BE2C (cell line): ENCODE measurements around the gene RAB31.

Experiments
- DNase-seq: peaks from one replicate; pipeline ENCODE4 v3.0.0-alpha.2; 2020
- H3K27me3 ChIP-seq: fragments of 250-450 bp; sonication (Bioruptor Pico); 2 replicates; pipeline ENCODE4 v1.5.1; 2020; ENCODE audit warnings: mild to moderate bottlenecking
- H3K36me3 ChIP-seq: fragments of 250-450 bp; sonication (Bioruptor Pico); 2 replicates; pipeline ENCODE4 v1.5.1; 2020; ENCODE audit warnings: mild to moderate bottlenecking
- H3K4me1 ChIP-seq: fragments of 250-450 bp; sonication (Bioruptor Pico); 2 replicates; pipeline ENCODE4 v1.5.1; 2020
- H3K4me3 ChIP-seq: 2 replicates; pipeline ENCODE4 v1.5.1; 2011; ENCODE audit warnings: low read depth, low read length
- H3K9me3 ChIP-seq: fragments of 250-450 bp; sonication (Bioruptor Pico); 2 replicates; pipeline ENCODE4 v1.5.1; 2020
- TF ChIP-seq, protein P1 (sequence below): IDR thresholded peaks from 2 replicates; pipeline ENCODE4 v1.5.1; 2012; ENCODE audit warnings: mild to moderate bottlenecking, low read depth, low read length

RAB31 gene

DNA sequence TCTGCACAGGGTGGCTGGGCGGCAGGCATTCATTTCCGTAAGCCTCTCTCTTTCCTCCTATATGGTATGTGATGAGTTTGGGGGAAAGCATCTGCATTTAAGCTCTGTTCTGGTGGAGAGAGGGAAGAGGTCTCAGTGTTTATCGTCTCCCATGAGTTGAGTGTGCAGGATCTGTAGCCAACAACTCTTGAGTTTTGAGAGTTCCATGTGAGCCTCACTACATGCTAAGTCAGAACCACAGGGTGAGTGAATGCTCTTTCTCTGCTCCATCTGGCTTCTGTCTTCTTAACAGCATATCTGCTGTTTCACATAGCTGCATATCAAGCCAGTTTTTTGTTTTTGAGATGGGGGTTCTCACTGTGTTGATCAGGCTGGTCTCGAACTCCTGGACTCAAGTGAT lies 22.7 kb downstream of the RAB31 start:
- no peak for DNase-seq
- TF ChIP-seq, protein P1, sequence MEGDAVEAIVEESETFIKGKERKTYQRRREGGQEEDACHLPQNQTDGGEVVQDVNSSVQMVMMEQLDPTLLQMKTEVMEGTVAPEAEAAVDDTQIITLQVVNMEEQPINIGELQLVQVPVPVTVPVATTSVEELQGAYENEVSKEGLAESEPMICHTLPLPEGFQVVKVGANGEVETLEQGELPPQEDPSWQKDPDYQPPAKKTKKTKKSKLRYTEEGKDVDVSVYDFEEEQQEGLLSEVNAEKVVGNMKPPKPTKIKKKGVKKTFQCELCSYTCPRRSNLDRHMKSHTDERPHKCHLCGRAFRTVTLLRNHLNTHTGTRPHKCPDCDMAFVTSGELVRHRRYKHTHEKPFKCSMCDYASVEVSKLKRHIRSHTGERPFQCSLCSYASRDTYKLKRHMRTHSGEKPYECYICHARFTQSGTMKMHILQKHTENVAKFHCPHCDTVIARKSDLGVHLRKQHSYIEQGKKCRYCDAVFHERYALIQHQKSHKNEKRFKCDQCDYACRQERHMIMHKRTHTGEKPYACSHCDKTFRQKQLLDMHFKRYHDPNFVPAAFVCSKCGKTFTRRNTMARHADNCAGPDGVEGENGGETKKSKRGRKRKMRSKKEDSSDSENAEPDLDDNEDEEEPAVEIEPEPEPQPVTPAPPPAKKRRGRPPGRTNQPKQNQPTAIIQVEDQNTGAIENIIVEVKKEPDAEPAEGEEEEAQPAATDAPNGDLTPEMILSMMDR, result no peak
- Histone ChIP-seq H3K4me3 (no peak overlapping the region), H3K4me1 (no peaks in the 10 kb centered on the region), H3K36me3 (no peaks in the 10 kb centered on the region), H3K27me3 (no peaks in the 10 kb centered on the region), H3K9me3 (no peaks in the 10 kb centered on the region)

DNA sequence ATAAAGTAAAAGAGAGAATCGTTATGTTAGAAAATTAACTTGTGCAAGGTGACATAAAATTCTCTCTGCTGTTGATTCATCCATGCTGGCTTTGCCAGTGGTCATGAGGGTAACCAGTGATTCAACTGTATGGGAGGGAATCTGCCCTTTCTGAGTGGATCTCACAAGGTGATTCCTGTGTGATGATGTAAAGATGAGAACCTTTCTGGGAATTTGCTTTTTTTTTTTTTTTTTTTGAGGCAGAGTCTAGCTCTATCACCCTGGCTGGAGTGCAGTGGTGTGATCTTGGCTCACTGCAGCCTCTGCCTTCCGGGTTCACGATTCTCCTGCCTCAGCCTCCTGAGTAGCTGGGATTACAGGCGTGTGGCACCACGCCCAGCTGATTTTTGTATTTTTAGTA lies 23.3 kb downstream of the RAB31 start:
- DNase-seq, result no peak
- H3K9me3 ChIP-seq, result no peaks in the 10 kb centered on the region
- no peak overlapping the region for H3K4me3 ChIP-seq
- TF ChIP-seq, protein P1, result no peak
- no peaks in the 10 kb centered on the region for H3K36me3 ChIP-seq
- H3K27me3 ChIP-seq, result no peaks in the 10 kb centered on the region
- H3K4me1 ChIP-seq, result no peaks in the 10 kb centered on the region

DNA sequence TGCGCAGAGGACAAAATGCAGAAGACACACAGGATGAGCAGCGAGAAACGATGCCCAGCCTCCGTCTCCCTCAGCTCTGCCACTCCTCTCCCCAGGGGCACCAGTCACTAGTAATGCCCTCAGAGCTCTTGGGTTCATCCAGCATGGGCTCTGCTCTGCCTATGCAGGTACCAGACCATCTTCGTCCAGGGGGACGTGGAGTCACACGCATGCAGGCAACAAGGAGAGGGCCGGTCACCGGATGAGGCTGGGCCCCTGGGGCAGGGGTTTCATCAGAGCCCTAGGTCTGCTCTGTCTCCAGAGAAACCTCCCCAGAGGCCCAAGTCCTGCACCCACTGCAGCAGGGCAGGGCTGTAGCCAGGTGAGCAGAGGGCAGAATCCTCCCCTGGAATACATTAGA lies 23.9 kb downstream of the RAB31 start:
- DNase-seq, result no peak
- Histone ChIP-seq H3K4me3 (no peak overlapping the region), H3K36me3 (no peaks in the 10 kb centered on the region), H3K4me1 (no peaks in the 10 kb centered on the region; the same call in 1 of the 2 replicates), H3K9me3 (no peaks in the 10 kb centered on the region), H3K27me3 (no peaks in the 10 kb centered on the region)
- TF ChIP-seq, protein P1, result no peak

DNA sequence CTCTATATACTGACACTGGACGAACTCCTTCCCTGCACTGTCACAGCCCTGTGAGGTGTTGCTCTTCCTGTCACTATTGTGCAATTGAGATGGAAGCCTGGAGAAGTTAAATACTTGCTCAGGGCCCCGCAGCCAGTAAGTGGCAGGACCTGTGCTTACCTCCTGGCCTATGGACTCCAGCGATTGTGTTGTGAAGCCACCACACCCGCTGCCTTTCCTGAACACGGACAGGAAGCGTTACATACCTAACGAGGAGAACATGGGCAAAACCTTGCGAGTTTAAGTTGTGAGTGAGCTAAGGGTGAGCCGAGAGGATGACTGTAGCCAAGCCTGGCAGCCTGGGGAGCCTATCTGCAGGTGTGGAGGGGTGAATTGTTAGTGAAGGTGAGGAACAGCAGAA lies 26.1 kb downstream of the RAB31 start:
- Histone ChIP-seq H3K4me3 (no peak overlapping the region), H3K27me3 (no peaks in the 10 kb centered on the region), H3K36me3 (no peaks in the 10 kb centered on the region), H3K9me3 (no peaks in the 10 kb centered on the region), H3K4me1 (no peaks in the 10 kb centered on the region; the same call in 1 of the 2 replicates)
- TF ChIP-seq, protein P1, result no peak
- DNase-seq, result no peak

GRCh38 chr18:9735238-9735637 lies 27.1 kb downstream of the RAB31 start:
- Histone ChIP-seq H3K9me3 (no peaks in the 10 kb centered on the region), H3K36me3 (no peaks in the 10 kb centered on the region), H3K27me3 (no peaks in the 10 kb centered on the region), H3K4me3 (no peak overlapping the region), H3K4me1 (no peaks in the 10 kb centered on the region; the same call in 1 of the 2 replicates)
- no peak for DNase-seq
- TF ChIP-seq, protein P1, result no peak

- H3K27me3 ChIP-seq, result no peaks in the 10 kb centered on the region
- H3K4me1 ChIP-seq, result no peaks in the 10 kb centered on the region; the same call in 1 of the 2 replicates
- H3K4me3 ChIP-seq, result no peak overlapping the region
- TF ChIP-seq, protein P1, result no peak
- H3K9me3 ChIP-seq, result no peaks in the 10 kb centered on the region
- no peak for DNase-seq
- no peaks in the 10 kb centered on the region for H3K36me3 ChIP-seq
Measured at GRCh38 chr18:9735879-9736278, 27.8 kb downstream of the RAB31 start.
